ENCODE measurements around the gene GPX7. TPM values are rescaled to one million over a fixed set of nuclear protein-coding genes. Genes with fewer than 3 reads are reported as not detected.

Gene GPX7
- total and polyA plus RNA-seq, 2 of the 4 experiments (the other 2 are of a cell fraction), result 3.4 to 3.8 TPM

DNA sequence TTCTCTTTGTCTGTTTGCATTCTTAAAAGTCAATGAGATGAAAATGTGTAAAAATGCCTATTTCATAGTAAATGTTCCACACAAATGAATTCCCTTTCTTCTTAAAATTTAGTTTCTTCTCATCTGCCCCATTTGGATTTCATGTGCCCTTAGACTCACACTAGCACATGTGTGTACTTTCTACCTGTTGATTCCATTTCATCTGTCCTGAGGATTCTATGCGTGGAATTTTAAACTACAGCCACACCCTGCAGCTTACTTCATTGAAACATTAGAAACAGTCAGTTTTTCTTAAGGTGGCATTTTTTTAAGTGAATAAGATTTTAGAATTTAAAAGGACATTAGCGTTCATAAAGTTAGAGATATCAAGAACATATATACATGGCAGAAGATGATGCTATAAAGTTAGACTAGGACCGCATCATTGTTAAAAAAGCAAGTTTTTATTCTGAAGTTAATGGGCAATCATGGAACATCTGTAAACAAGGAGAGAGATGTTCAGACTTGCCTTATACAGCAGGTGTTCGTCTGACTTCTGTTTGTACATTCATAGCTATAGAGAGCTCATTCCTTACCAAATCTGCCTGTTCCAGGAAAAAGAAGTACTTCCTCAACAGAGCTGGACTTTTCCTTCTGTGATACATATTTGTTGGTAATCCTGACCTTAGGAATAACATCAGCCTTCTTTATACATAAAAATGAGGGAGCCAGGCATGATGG is 45.4 kb upstream of the GPX7 start:
- no CpG with 5 or more reads among the region's 4 CpGs for WGBS, 2 experiments (ENCODE audit: extremely low coverage in 2 of 2, insufficient read length in 1 of 2)
- Histone ChIP-seq H3K9me1 (ENCODE audit: insufficient read depth, low read length) (no peaks in the 10 kb centered on the region), H4K5ac (ENCODE audit: low read depth, low read length) (no peak overlapping the region), H2BK20ac (ENCODE audit: low read depth, low read length) (no peak overlapping the region), H3K9ac (ENCODE audit: low read depth, low read length) (no peak overlapping the region), H2AK9ac (replicated peaks; ENCODE audit: low read depth, low read length, poor library complexity) (no peak overlapping the region), H3K79me1 (ENCODE audit: low read depth in 1 of 2, low read length in 2 of 2) (peaks cover 0 to 23% of the 10 kb centered on the region in 2 experiments; a peak in 2 of 4 replicates), H2BK15ac (ENCODE audit: low read depth, low read length) (no peak overlapping the region), H3K4me1 (ENCODE audit: control insufficient read depth, insufficient read depth, low read length) (peaks cover 2% of the 10 kb centered on the region; the same call in 1 of the 2 replicates), H3K18ac (ENCODE audit: low read depth, low read length) (no peak overlapping the region), H2AK5ac (ENCODE audit: low read depth, low read length) (no peak overlapping the region), H3K14ac (replicated peaks; ENCODE audit: low read depth, low read length) (no peak overlapping the region), H4K91ac (ENCODE audit: insufficient read depth, low read depth, low read length) (no peak overlapping the region), H4K8ac (ENCODE audit: low read depth in 2 of 2, low read length in 2 of 2) (no peak overlapping the region), H3K4ac (ENCODE audit: low read depth, low read length) (no peak overlapping the region), H2BK120ac (ENCODE audit: low read depth, low read length) (no peak overlapping the region), H3K56ac (ENCODE audit: extremely low read depth, insufficient read depth, low read length) (no peak overlapping the region), H3K9me3 (ENCODE audit: control insufficient read depth, insufficient read depth, low read length) (no peaks in the 10 kb centered on the region), H2BK5ac (ENCODE audit: low read depth, low read length, poor library complexity, severe bottlenecking) (no peak overlapping the region), H3K36me3 (ENCODE audit: control insufficient read depth, insufficient read depth, low read length) (no peaks in the 10 kb centered on the region), H3K27me3 (ENCODE audit: control insufficient read depth, insufficient read depth, low read length) (no peaks in the 10 kb centered on the region), H3K23ac (ENCODE audit: low read depth, low read length) (no peak overlapping the region), H3K4me2 (ENCODE audit: low read depth, low read length) (no peak overlapping the region), H3K4me3 (ENCODE audit: insufficient read depth, low read depth, low read length) (no peak overlapping the region), H4K20me1 (ENCODE audit: insufficient read depth, low read length) (peaks cover 11% of the 10 kb centered on the region; the same call in 1 of the 2 replicates), H2AFZ (replicated peaks; ENCODE audit: low read length, poor library complexity) (no peak overlapping the region), H3K27ac (ENCODE audit: insufficient read depth, low read length) (no peak overlapping the region)
- TF ChIP-seq, protein P1, sequence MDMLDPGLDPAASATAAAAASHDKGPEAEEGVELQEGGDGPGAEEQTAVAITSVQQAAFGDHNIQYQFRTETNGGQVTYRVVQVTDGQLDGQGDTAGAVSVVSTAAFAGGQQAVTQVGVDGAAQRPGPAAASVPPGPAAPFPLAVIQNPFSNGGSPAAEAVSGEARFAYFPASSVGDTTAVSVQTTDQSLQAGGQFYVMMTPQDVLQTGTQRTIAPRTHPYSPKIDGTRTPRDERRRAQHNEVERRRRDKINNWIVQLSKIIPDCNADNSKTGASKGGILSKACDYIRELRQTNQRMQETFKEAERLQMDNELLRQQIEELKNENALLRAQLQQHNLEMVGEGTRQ (IDR thresholded peaks at IDR 0.05; ENCODE audit: low read depth, low read length), result no peak
- TF ChIP-seq, protein P2, sequence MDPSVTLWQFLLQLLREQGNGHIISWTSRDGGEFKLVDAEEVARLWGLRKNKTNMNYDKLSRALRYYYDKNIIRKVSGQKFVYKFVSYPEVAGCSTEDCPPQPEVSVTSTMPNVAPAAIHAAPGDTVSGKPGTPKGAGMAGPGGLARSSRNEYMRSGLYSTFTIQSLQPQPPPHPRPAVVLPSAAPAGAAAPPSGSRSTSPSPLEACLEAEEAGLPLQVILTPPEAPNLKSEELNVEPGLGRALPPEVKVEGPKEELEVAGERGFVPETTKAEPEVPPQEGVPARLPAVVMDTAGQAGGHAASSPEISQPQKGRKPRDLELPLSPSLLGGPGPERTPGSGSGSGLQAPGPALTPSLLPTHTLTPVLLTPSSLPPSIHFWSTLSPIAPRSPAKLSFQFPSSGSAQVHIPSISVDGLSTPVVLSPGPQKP (IDR thresholded peaks at IDR 0.05; ENCODE audit: borderline replicate concordance, low read depth, low read length), result no peak
- TF ChIP-seq MXI1 (IDR thresholded peaks at IDR 0.05; ENCODE audit: borderline replicate concordance, low read depth, low read length) (no peak), MAZ (IDR thresholded peaks at IDR 0.05; ENCODE audit: borderline replicate concordance, low read depth, low read length) (no peak), POLR2A (IDR thresholded peaks at IDR 0.05; ENCODE audit: low read depth, low read length) (no peak), FOS (IDR thresholded peaks at IDR 0.05; ENCODE audit: low read depth, low read length) (no peak), MAFK (IDR thresholded peaks at IDR 0.05; ENCODE audit: low read depth, low read length) (no peak), RCOR1 (IDR thresholded peaks at IDR 0.05; ENCODE audit: insufficient replicate concordance, low read length) (no peak), SMC3 (IDR thresholded peaks at IDR 0.05; ENCODE audit: low read depth, low read length) (no peak), CEBPB (IDR thresholded peaks at IDR 0.05; ENCODE audit: low read depth, low read length) (no peak), RAD21 (IDR thresholded peaks at IDR 0.05; ENCODE audit: low read length) (no peak), RFX5 (IDR thresholded peaks at IDR 0.05; ENCODE audit: low read depth, low read length) (no peak), CHD1 (IDR thresholded peaks at IDR 0.05; ENCODE audit: low read depth, low read length) (no peak), NFE2L2 (IDR thresholded peaks at IDR 0.05; ENCODE audit: low read depth, low read length) (no peak), BHLHE40 (IDR thresholded peaks at IDR 0.05; ENCODE audit: low read depth, low read length) (no peak)
- TF ChIP-seq, protein P3, sequence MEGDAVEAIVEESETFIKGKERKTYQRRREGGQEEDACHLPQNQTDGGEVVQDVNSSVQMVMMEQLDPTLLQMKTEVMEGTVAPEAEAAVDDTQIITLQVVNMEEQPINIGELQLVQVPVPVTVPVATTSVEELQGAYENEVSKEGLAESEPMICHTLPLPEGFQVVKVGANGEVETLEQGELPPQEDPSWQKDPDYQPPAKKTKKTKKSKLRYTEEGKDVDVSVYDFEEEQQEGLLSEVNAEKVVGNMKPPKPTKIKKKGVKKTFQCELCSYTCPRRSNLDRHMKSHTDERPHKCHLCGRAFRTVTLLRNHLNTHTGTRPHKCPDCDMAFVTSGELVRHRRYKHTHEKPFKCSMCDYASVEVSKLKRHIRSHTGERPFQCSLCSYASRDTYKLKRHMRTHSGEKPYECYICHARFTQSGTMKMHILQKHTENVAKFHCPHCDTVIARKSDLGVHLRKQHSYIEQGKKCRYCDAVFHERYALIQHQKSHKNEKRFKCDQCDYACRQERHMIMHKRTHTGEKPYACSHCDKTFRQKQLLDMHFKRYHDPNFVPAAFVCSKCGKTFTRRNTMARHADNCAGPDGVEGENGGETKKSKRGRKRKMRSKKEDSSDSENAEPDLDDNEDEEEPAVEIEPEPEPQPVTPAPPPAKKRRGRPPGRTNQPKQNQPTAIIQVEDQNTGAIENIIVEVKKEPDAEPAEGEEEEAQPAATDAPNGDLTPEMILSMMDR (conservative IDR thresholded peaks at IDR 0.05; ENCODE audit: low read depth, low read length), result no peak
- dilution Hi-C loops (cut with HindIII; ENCODE audit: low sequenced_read_pairs, unreplicated experiment) (no loop called here), intact Hi-C loops (cut with micrococcal nuclease) (no loop called here), in situ Hi-C loops (cut with MboI; ENCODE audit: low sequenced_read_pairs) (no loop called here)
- no peak for ATAC-seq (ENCODE audit: low read depth)
- no peak for DNase-seq
- BruUV-seq (replicated peaks), result no TSS peak
- POLR2A ChIA-PET (ENCODE audit: unreplicated experiment), result no interaction called here
- CTCF ChIA-PET, result no interaction called here
